ENCODE measurements around the gene DNAJC5G.

DNA sequence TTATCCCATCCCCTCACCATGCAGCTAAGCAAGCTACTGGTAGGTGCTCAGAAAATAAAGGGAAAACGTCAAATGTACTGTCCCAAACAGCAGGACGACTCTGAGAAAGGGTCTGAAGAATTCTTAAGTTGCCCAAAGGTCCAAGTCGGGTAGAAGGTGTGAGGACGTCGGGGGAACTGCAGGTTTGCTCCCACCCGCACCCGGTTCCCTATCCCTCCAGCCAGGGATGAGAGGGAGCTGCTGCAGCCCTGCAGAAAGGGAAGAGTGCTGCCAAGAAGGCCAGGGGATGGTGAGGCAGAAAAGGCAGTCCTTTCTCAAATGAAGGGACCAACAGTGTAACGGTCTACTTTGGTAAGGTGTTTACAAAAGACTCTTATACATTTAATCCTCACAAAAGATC, 39.9 kb downstream of the DNAJC5G start:
- TF ChIP-seq, protein P1, sequence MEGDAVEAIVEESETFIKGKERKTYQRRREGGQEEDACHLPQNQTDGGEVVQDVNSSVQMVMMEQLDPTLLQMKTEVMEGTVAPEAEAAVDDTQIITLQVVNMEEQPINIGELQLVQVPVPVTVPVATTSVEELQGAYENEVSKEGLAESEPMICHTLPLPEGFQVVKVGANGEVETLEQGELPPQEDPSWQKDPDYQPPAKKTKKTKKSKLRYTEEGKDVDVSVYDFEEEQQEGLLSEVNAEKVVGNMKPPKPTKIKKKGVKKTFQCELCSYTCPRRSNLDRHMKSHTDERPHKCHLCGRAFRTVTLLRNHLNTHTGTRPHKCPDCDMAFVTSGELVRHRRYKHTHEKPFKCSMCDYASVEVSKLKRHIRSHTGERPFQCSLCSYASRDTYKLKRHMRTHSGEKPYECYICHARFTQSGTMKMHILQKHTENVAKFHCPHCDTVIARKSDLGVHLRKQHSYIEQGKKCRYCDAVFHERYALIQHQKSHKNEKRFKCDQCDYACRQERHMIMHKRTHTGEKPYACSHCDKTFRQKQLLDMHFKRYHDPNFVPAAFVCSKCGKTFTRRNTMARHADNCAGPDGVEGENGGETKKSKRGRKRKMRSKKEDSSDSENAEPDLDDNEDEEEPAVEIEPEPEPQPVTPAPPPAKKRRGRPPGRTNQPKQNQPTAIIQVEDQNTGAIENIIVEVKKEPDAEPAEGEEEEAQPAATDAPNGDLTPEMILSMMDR (IDR thresholded peaks at IDR 0.05) = no peak
- no peak for TF ChIP-seq POLR2AphosphoS5 (IDR thresholded peaks at IDR 0.05)
- TF ChIP-seq POLR2A (IDR thresholded peaks at IDR 0.05) = no peak
- no peak for TF ChIP-seq EP300 (IDR thresholded peaks at IDR 0.05; ENCODE audit: low read depth)
